Nephron (organoid): ENCODE results near the gene STATH.
"Not testable (repeated sequence)": the region's sequence is repeated elsewhere in the genome, so short reads cannot be mapped to it uniquely, and the experiment has no call there.

ENCODE experiments used
- H3K27ac Mint-ChIP-seq, 3 experiments: 2 replicates each; pipeline ENCODE4 v1.8.0; 2020; ENCODE audit warnings: mixed read lengths in 3 of 3, mild to moderate bottlenecking in 2 of 3, moderate library complexity in 1 of 3
- H3K27me3 Mint-ChIP-seq: 2 replicates; pipeline ENCODE4 v1.8.0; 2021; ENCODE audit warnings: low read depth, mild to moderate bottlenecking, moderate library complexity, mixed read lengths
- H3K36me3 Mint-ChIP-seq: 2 replicates; pipeline ENCODE4 v1.8.0; 2020; ENCODE audit warnings: low read depth, mixed read lengths
- H3K4me1 Mint-ChIP-seq: 2 replicates; pipeline ENCODE4 v1.8.0; 2020; ENCODE audit warnings: mixed read lengths
- H3K4me3 Mint-ChIP-seq, 3 experiments: 2 replicates each; pipeline ENCODE4 v1.8.0; 2020; ENCODE audit warnings: mild to moderate bottlenecking in 3 of 3, mixed read lengths in 3 of 3, moderate library complexity in 2 of 3
- H3K9me3 Mint-ChIP-seq: 2 replicates; pipeline ENCODE4 v1.8.0; 2020; ENCODE audit warnings: mixed read lengths
- TF ChIP-seq, protein P1 (sequence below), 3 experiments: fragments of 200-600 bp; sonication (generic); IDR thresholded peaks; one replicate each; pipeline ENCODE4 v1.5.0; 2021; ENCODE audit warnings: antibody characterized with exemption in 3 of 3; ENCODE audit not compliant: unreplicated experiment in 3 of 3

STATH gene

DNA sequence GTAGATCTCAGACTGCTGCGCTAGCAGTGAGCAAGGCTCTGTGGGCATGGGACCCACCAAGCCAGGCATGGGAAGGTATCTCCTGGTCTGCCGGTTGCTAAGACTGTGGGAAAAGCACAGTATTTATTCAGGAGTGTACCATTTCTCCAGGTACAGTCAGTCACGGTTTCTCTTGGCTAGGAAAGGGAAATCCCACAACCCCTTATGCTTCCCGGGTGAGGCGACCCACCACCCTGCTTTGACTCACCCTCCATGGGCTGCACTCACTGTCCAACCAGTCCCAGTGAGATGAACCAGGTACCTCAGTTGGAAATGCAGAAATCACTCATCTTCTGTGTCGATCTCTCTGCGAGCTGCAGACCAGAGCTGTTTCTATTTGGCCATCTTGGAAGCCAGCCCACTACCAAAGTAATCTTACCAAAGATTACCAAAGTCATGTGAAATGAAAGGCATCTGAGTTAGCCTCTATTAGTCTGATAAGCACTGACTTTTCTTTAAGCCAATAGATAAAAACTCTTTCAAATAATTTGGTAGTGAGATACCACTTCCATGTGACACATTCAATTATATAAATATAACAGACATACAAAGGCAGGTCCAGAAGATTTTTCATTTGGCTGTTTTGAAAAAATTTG lies 46.0 kb downstream of the STATH start:
- Mint-ChIP-seq H3K9me3 (peaks cover 17% of the 10 kb centered on the region), H3K4me1 (no peaks in the 10 kb centered on the region), H3K27ac (no peak overlapping the region), H3K4me3 (no peak overlapping the region), H3K27me3 (no peaks in the 10 kb centered on the region), H3K36me3 (no peaks in the 10 kb centered on the region)
- TF ChIP-seq, protein P1, sequence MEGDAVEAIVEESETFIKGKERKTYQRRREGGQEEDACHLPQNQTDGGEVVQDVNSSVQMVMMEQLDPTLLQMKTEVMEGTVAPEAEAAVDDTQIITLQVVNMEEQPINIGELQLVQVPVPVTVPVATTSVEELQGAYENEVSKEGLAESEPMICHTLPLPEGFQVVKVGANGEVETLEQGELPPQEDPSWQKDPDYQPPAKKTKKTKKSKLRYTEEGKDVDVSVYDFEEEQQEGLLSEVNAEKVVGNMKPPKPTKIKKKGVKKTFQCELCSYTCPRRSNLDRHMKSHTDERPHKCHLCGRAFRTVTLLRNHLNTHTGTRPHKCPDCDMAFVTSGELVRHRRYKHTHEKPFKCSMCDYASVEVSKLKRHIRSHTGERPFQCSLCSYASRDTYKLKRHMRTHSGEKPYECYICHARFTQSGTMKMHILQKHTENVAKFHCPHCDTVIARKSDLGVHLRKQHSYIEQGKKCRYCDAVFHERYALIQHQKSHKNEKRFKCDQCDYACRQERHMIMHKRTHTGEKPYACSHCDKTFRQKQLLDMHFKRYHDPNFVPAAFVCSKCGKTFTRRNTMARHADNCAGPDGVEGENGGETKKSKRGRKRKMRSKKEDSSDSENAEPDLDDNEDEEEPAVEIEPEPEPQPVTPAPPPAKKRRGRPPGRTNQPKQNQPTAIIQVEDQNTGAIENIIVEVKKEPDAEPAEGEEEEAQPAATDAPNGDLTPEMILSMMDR (IDR thresholded peaks at IDR 0.05; ENCODE audit: unreplicated experiment in 3 of 3) = no peak

GRCh38 chr4:70050138-70050537 lies 54.4 kb downstream of the STATH start, which contains the start of gene HTN1:
TSS of gene HTN1 (plus strand) at chr4:70050438. CDS start at chr4:70053077, 2,639 bp downstream.
- not testable (repeated sequence) for H3K27me3 Mint-ChIP-seq, H3K4me1 Mint-ChIP-seq, H3K4me3 Mint-ChIP-seq, H3K9me3 Mint-ChIP-seq, H3K27ac Mint-ChIP-seq, H3K36me3 Mint-ChIP-seq
